ENCODE data around the gene KREMEN2.
A peak's percentile ranks its signal among the peaks of the same experiment; 100 is the strongest.

KREMEN2 gene

GRCh38 chr16:2963074-2963722 is 877 bp upstream of the KREMEN2 start:
- Histone ChIP-seq H3K9ac (ENCODE audit: low read length) (peak overlapping the region; percentile 72), H3K79me2 (ENCODE audit: insufficient read depth, low read length) (no peaks in the 10 kb centered on the region), H3K9me3 (ENCODE audit: insufficient read depth, low read length) (no peaks in the 10 kb centered on the region), H3K27me3 (ENCODE audit: low read length) (no peaks in the 10 kb centered on the region), H3K36me3 (ENCODE audit: low read length) (no peaks in the 10 kb centered on the region), H3K27ac (ENCODE audit: low read depth, low read length) (peak overlapping the region; percentile 94), H3K4me3 (ENCODE audit: insufficient read depth, low read length, poor library complexity, severe bottlenecking) (peak overlapping the region; percentile 67), H2AFZ (ENCODE audit: low read depth, low read length, severe bottlenecking) (no peak overlapping the region), H3F3A (ENCODE audit: insufficient read depth) (peaks cover 42% of the 10 kb centered on the region), H3K9me2 (replicated peaks; ENCODE audit: insufficient read depth, low read length) (no peaks in the 10 kb centered on the region), H3K4me2 (ENCODE audit: low read depth, low read length, poor library complexity, severe bottlenecking) (peak overlapping the region; percentile 77), H4K20me1 (ENCODE audit: low read depth, low read length) (no peaks in the 10 kb centered on the region)
- TF ChIP-seq EZH2phosphoT487 (conservative IDR thresholded peaks at IDR 0.05; ENCODE audit: low read length) = no peak
- TF ChIP-seq CTCF (IDR thresholded peaks at IDR 0.05; ENCODE audit: insufficient read depth, low read length, poor library complexity, severe bottlenecking) = no peak

- no peaks in the 10 kb centered on the region for H3K9me3 ChIP-seq (ENCODE audit: insufficient read depth, low read length)
- peak overlapping the region; percentile 77 for H3K4me2 ChIP-seq (ENCODE audit: low read depth, low read length, poor library complexity, severe bottlenecking)
- H3F3A ChIP-seq (ENCODE audit: insufficient read depth) = peaks cover 41% of the 10 kb centered on the region
- H3K27ac ChIP-seq (ENCODE audit: low read depth, low read length) = peak overlapping the region; percentile 94
- peak overlapping the region; percentile 72 for H3K9ac ChIP-seq (ENCODE audit: low read length)
- no peaks in the 10 kb centered on the region for H3K36me3 ChIP-seq (ENCODE audit: low read length)
- peak overlapping the region; percentile 1 for H2AFZ ChIP-seq (ENCODE audit: low read depth, low read length, severe bottlenecking)
- TF ChIP-seq EZH2phosphoT487 (conservative IDR thresholded peaks at IDR 0.05; ENCODE audit: low read length) (no peak), CTCF (IDR thresholded peaks at IDR 0.05; ENCODE audit: insufficient read depth, low read length, poor library complexity, severe bottlenecking) (no peak)
- H3K4me3 ChIP-seq (ENCODE audit: insufficient read depth, low read length, poor library complexity, severe bottlenecking) = peak overlapping the region; percentile 67
- peaks cover 3% of the 10 kb centered on the region for H3K79me2 ChIP-seq (ENCODE audit: insufficient read depth, low read length)
- no peaks in the 10 kb centered on the region for H4K20me1 ChIP-seq (ENCODE audit: low read depth, low read length)
- no peaks in the 10 kb centered on the region for H3K9me2 ChIP-seq (replicated peaks; ENCODE audit: insufficient read depth, low read length)
- no peaks in the 10 kb centered on the region for H3K27me3 ChIP-seq (ENCODE audit: low read length)
These were observed 631 bp downstream of the KREMEN2 start for GRCh38 chr16:2964475-2965336.

GRCh38 chr16:2966043-2966807 is 2.1 kb downstream of the KREMEN2 start:
- Histone ChIP-seq H3K9ac (ENCODE audit: low read length) (peak overlapping the region; percentile 72; the same call in 1 of the 2 replicates), H3K9me2 (replicated peaks; ENCODE audit: insufficient read depth, low read length) (no peaks in the 10 kb centered on the region), H4K20me1 (ENCODE audit: low read depth, low read length) (no peaks in the 10 kb centered on the region; the same call in 1 of the 2 replicates), H3K27me3 (ENCODE audit: low read length) (no peaks in the 10 kb centered on the region), H3K4me2 (ENCODE audit: low read depth, low read length, poor library complexity, severe bottlenecking) (peak overlapping the region; percentile 77), H3F3A (ENCODE audit: insufficient read depth) (peaks cover 50% of the 10 kb centered on the region), H3K36me3 (ENCODE audit: low read length) (no peaks in the 10 kb centered on the region), H3K4me3 (ENCODE audit: insufficient read depth, low read length, poor library complexity, severe bottlenecking) (no peak overlapping the region), H3K27ac (ENCODE audit: low read depth, low read length) (peak overlapping the region; percentile 77), H2AFZ (ENCODE audit: low read depth, low read length, severe bottlenecking) (no peak overlapping the region), H3K79me2 (ENCODE audit: insufficient read depth, low read length) (peaks cover 18% of the 10 kb centered on the region), H3K9me3 (ENCODE audit: insufficient read depth, low read length) (no peaks in the 10 kb centered on the region)
- TF ChIP-seq EZH2phosphoT487 (conservative IDR thresholded peaks at IDR 0.05; ENCODE audit: low read length) (no peak), CTCF (IDR thresholded peaks at IDR 0.05; ENCODE audit: insufficient read depth, low read length, poor library complexity, severe bottlenecking) (no peak)
